ENCODE measurements around the gene CIPC.

The CIPC gene

DNA sequence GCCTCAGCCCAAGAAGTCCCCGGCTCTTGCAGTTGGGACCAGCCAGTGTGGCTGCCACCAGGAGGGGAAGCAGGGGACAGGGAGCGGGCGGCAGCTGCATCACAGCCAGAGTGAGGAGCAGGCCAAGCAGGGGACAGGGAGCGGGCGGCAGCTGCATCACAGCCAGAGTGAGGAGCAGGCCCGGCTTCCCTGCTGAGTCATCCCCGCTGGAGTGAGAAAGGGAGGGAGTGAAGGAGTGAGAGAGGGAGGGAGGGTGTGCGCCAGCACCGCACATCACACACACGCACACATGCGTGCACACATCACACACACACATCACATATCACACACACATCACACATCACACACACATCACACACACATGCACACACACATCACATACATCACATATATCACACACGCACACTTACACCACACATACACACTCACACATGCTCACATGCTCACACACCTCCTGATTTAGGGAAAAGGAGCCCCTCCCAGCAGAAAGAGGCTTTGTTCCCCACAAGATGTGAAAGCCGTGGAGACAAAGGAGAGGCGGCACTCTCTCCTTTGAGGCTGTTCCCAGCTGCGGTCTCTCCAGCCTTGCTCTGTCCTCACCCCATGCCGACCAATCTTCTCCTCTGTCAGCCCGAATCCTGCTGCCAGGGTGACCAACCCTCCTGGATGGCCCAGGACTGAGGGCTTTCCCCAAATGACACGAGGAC, 60.3 kb downstream of the CIPC start:
- no peak for DNase-seq

DNA sequence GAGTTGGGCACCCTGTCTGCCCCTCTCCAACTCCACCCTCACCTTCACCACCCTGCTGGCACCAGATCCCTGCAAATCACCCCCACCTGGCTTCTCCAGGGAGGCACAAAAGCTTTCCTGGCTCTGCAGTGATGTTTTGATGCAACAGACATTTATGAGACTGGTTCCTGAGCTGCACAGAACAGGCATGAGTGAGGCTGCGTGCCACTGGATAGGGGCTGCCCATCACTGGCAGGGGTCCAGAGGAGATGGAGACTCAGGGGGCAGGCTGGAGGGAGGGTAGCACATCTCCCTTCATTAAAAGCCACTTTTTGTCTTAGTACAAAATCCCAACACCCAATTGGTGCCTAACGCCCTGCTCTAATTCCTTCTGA, 60.8 kb downstream of the CIPC start:
- no peak for DNase-seq

DNA sequence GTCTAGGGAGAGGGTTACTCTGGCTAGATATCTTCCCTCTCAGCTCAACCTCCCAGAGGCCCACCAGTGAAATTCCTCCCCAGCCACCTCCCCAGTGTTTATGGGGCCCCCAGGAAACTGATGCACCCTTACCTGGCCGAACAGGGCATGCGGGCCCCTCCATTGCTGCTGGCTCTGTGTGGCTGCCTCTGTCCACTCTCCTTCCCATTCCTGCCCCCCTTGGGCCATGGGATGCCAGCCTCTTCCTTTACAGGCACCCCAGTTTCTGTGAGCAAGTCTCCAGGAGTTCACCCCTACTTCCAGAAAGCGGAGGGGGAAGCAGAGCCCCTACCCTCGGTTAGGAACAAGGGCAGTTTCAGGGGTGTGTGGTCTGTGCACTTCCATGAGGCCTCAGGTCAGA, 63.0 kb downstream of the CIPC start:
- no peak for DNase-seq

Measured in activated effector memory CD4-positive, alpha-beta T cell treated with Interleukin-2 at 50 U/mL for 16 hours (primary cell).